ENCODE data around the gene PRUNE1.
A peak's percentile ranks its signal among the peaks of the same experiment; 100 is the strongest.

DNA sequence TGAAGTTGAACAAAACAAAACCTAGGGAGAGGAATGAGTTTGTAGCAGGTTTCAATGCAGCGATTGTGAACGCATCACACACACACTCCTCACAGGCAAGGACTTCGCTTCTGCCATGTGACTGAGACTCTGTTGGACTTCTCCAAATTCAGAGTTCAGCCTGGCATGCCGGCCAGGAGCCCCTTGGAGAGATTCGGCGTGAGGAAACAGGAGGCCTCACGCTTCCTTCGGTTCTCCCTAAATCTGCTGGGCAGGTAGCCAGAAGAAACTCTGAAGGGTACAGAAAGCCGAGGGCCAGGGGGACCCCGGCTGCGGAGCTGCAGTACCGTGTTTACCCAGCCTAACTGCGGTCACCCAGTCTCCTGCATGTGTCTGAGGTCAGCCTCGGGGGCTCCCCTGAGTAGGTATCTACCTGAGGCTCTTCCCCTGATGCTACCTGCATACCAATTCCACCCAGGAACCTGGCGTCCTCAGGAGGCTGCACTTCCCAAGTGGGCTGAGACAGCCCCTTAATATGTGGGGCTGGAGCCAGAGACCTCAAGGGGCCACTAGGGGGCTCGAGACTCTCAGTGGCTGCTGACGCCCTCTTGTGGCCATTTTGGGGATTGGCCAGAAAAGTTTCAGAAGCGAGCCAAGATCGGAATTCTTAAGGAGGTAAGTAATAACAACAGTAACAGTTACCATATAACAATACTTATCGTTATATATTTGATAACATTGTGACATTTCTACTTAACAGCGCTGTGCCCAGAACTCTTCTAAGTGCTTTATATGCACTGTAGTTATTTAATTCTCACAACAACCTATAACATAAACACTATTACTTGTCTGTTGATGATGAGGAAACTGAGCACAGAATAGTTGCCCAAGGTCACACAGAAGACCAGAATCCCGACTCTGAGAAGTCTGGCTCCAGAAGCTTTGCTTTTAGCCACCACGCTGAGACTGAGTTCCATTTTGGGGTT is 28.9 kb upstream of the PRUNE1 start:
- peak; percentile 100 for TF ChIP-seq CTCF (IDR thresholded peaks at IDR 0.05; ENCODE audit: poor library complexity)
- no peak for TF ChIP-seq EZH2 (IDR thresholded peaks at IDR 0.05; ENCODE audit: borderline replicate concordance)
